HepG2 (cell line): ENCODE measurements around the gene GNAI2. TPM values are rescaled to one million over a fixed set of nuclear protein-coding genes. Genes with fewer than 3 reads are reported as not detected.

Source experiments
- ATAC-seq: fragments of 200-7000 bp; cut with Tn5 transposase; 3 replicates; pipeline ENCODE4 v1.9.1; 2020; ENCODE audit warnings: mild to moderate bottlenecking, moderate library complexity
- BruUV-seq: library from RNA; stranded (reverse); fragments of 400-500 nt; replicated peaks from 2 replicates; lab custom pipeline; 2021; lab: Mats Ljungman, UMichigan
- CTCF ChIA-PET: fragments of 300-600 bp; formaldehyde crosslinking; extraction: SDS; loops from one replicate; lab custom pipeline; 2021; ENCODE audit warnings: low total read pairs, inconsistent platforms, low intra/inter-chr PET ratio; lab: Yijun Ruan, JAX
- POLR2A ChIA-PET: fragments of 350-600 bp; sonication (Branson Sonifier 250); formaldehyde crosslinking; loops from one replicate; lab custom pipeline; 2020; ENCODE audit warnings: antibody characterized with exemption, inconsistent platforms; lab: Yijun Ruan, JAX
- DNase-seq: peaks from one replicate; pipeline ENCODE4 v3.0.0-alpha.2; 2015; ENCODE audit warnings: low spot score
- FAIRE-seq: peaks from 3 replicates; lab custom pipeline; 2011; peaks lifted over from hg19 to GRCh38; lab: Jason Lieb, UNC
- H2AFZ ChIP-seq: one replicate; pipeline ENCODE4 v1.6.1; 2011; ENCODE audit warnings: low read length, inconsistent platforms
- H3K27ac ChIP-seq: fragments of 300-600 bp; 3 replicates; pipeline ENCODE4 v1.8.0; 2011; ENCODE audit warnings: mixed run types, mild to moderate bottlenecking, mixed read lengths, low read length, inconsistent platforms; ENCODE audit not compliant: insufficient read depth; ENCODE audit errors: extremely low read length
- H3K27me3 ChIP-seq, 2 experiments: fragments of 200-600 bp in 1 of 2; 2 replicates in 1 of 2; 3 replicates in 1 of 2; pipeline versions ENCODE4 v1.6.0 to v1.8.0; 2011; ENCODE audit warnings: low read length in 2 of 2, mild to moderate bottlenecking in 2 of 2, moderate library complexity in 2 of 2, inconsistent platforms in 1 of 2; ENCODE audit not compliant: insufficient read depth in 2 of 2, control insufficient read depth in 1 of 2
- H3K36me3 ChIP-seq, 2 experiments: fragments of 200-600 bp in 1 of 2; replicated peaks in 1 of 2; 2 replicates in 1 of 2; 3 replicates in 1 of 2; pipeline versions ENCODE4 v1.5.1 to v1.8.0; 2011; ENCODE audit warnings: low read length in 2 of 2, inconsistent platforms in 1 of 2; ENCODE audit not compliant: insufficient read depth in 2 of 2, control insufficient read depth in 1 of 2
- H3K4me1 ChIP-seq: 2 replicates; pipeline ENCODE4 v1.5.1; 2012; ENCODE audit warnings: low read length, inconsistent platforms; ENCODE audit not compliant: insufficient read depth
- H3K4me2 ChIP-seq: 2 replicates; pipeline ENCODE4 v1.6.0; 2011; ENCODE audit warnings: low read depth, low read length, inconsistent platforms
- H3K4me3 ChIP-seq, 3 experiments: fragments of 200-600 bp in 1 of 3; sonication (generic), shearing (Covaris generic) in 1 of 3; replicated peaks in 1 of 3; 2 replicates each; pipeline ENCODE4 v1.5.1; 2011 to 2016; ENCODE audit warnings: low read length in 3 of 3, inconsistent platforms in 2 of 3, low read depth in 2 of 3, mild to moderate bottlenecking in 2 of 3, control low read depth in 1 of 3, mixed read lengths in 1 of 3; ENCODE audit not compliant: insufficient read depth in 1 of 3
- H3K79me2 ChIP-seq: one replicate; pipeline ENCODE4 v1.6.1; 2011; ENCODE audit warnings: low read length, inconsistent platforms; ENCODE audit not compliant: insufficient read depth
- H3K9ac ChIP-seq: 2 replicates; pipeline ENCODE4 v1.6.0; 2011; ENCODE audit warnings: mild to moderate bottlenecking, low read depth, low read length, inconsistent platforms; ENCODE audit not compliant: insufficient read depth
- H3K9me3 ChIP-seq: 2 replicates; pipeline ENCODE4 v1.5.1; 2012; ENCODE audit warnings: mild to moderate bottlenecking, low read length
- H4K20me1 ChIP-seq: 2 replicates; pipeline ENCODE4 v1.6.0; 2011; ENCODE audit warnings: inconsistent platforms, mild to moderate bottlenecking, low read length, moderate library complexity; ENCODE audit not compliant: insufficient read depth
- ATF7-NPFF ChIP-seq: sonication (generic); formaldehyde crosslinking; IDR thresholded peaks from 2 replicates; pipeline ENCODE4 v1.8.1; 2023; ENCODE audit warnings: mild to moderate bottlenecking, low read depth, missing genetic modification reagents, moderate library complexity
- CBX1 ChIP-seq: IDR thresholded peaks from one replicate; pipeline ENCODE4 v1.6.1; 2016; ENCODE audit warnings: antibody characterized with exemption, low read depth
- CHD4 ChIP-seq: fragments of 200-600 bp; sonication (generic); IDR thresholded peaks from 2 replicates; pipeline ENCODE4 v1.7.0; 2017; ENCODE audit warnings: mild to moderate bottlenecking, low read length, borderline replicate concordance
- DZIP1 ChIP-seq: sonication (generic); formaldehyde crosslinking; IDR thresholded peaks from 2 replicates; pipeline ENCODE4 v1.5.0; 2020; ENCODE audit warnings: mild to moderate bottlenecking, missing genetic modification reagents
- HNRNPL ChIP-seq: fragments of 200-400 bp; formaldehyde crosslinking; IDR thresholded peaks from 2 replicates; pipeline ENCODE4 v1.6.1; 2017; ENCODE audit warnings: mild to moderate bottlenecking, low read depth, low read length
- JUND ChIP-seq: sonication (generic); formaldehyde crosslinking; IDR thresholded peaks from 2 replicates; pipeline ENCODE4 v1.8.0; 2022; ENCODE audit warnings: mild to moderate bottlenecking, missing genetic modification reagents
- KLF11 ChIP-seq: IDR thresholded peaks from 2 replicates; pipeline ENCODE4 v1.6.1; 2016; ENCODE audit warnings: missing compliant biosample characterization
- PHF5A ChIP-seq: IDR thresholded peaks from one replicate; pipeline ENCODE4 v1.6.1; 2018; ENCODE audit warnings: low read depth, missing genetic modification reagents; ENCODE audit not compliant: unreplicated experiment
- SIX1 ChIP-seq: sonication (generic); formaldehyde crosslinking; IDR thresholded peaks from 2 replicates; pipeline ENCODE4 v1.4.0; 2020; ENCODE audit warnings: missing genetic modification reagents, borderline replicate concordance
- TBL1XR1 ChIP-seq: fragments of 150-350 bp; IDR thresholded peaks from 2 replicates; pipeline ENCODE4 v1.6.1; 2014; ENCODE audit warnings: borderline replicate concordance, low read length; ENCODE audit not compliant: partially characterized antibody
- THYN1 ChIP-seq: sonication (generic); formaldehyde crosslinking; IDR thresholded peaks from 2 replicates; pipeline ENCODE4 v1.8.1; 2023; ENCODE audit warnings: low read depth, mild to moderate bottlenecking, moderate library complexity, missing genetic modification reagents, borderline replicate concordance
- YEATS4 ChIP-seq: sonication (generic); formaldehyde crosslinking; IDR thresholded peaks from 2 replicates; pipeline ENCODE4 v1.4.0; 2020; ENCODE audit warnings: missing genetic modification reagents, borderline replicate concordance
- ZNF121 ChIP-seq: sonication (generic); formaldehyde crosslinking; IDR thresholded peaks from 2 replicates; pipeline ENCODE4 v1.5.0; 2020; ENCODE audit warnings: mild to moderate bottlenecking, missing genetic modification reagents
- ZNF205 ChIP-seq: IDR thresholded peaks from 2 replicates; pipeline ENCODE4 v1.6.1; 2018; ENCODE audit warnings: missing biosample characterization, missing genetic modification reagents
- ZNF652 ChIP-seq: IDR thresholded peaks from 2 replicates; pipeline ENCODE4 v1.6.1; 2016; ENCODE audit warnings: low read depth, borderline replicate concordance
- ZNF703 ChIP-seq: sonication (generic); formaldehyde crosslinking; IDR thresholded peaks from 2 replicates; pipeline ENCODE4 v1.5.1; 2020; ENCODE audit warnings: missing genetic modification reagents, mild to moderate bottlenecking, moderate library complexity, borderline replicate concordance
- WGBS: methylation state at CpG from one replicate; pipeline ENCODE4 v1.1.6; 2017; ENCODE audit warnings: low lambda C conversion rate; 5-methylcytosine and 5-hydroxymethylcytosine counted together
- in situ Hi-C: cut with HindIII; loops from 2 replicates; pipeline ENCODE4 v1.10.0; 2017; ENCODE audit warnings: low pct_unique_long_range_greater_than_20kb; ENCODE audit not compliant: extremely low pct_ligation_motif_present
- intact Hi-C: fragments of 100-400 bp; cut with micrococcal nuclease; formaldehyde crosslinking; loops from one replicate; pipeline ENCODE4 v1.10.0; 2022; ENCODE audit not compliant: unreplicated experiment
- polyA plus RNA-seq, 8 experiments: library from polyadenylated mRNA; depleted of rRNA in 3 of 8; stranded (reverse) in 7 of 8; unstranded in 1 of 8; fragments of >200 nt; fragmentation: Illumina TruSeq in 4 of 8; extraction: Trizol in 4 of 8; gene quantifications; 2 replicates each; pipeline versions ENCODE4 v1.2.1 to v1.2.3, GENCODE V29; 2011 to 2016; ENCODE audit warnings: low read depth in 4 of 8, missing spikeins in 1 of 8, mixed read lengths in 1 of 8; ENCODE audit not compliant: insufficient read depth in 1 of 8
- total RNA-seq, 5 experiments: library from RNA; depleted of rRNA; stranded (reverse); fragments of >200 nt; fragmentation: Illumina TruSeq; extraction: Trizol; gene quantifications; 2 replicates each; pipeline ENCODE4 v1.2.3, GENCODE V29; 2016; ENCODE audit warnings: low read depth in 1 of 5
- TF ChIP-seq, protein P1 (sequence below): sonication (generic); formaldehyde crosslinking; IDR thresholded peaks from 2 replicates; pipeline ENCODE4 v1.8.1; 2023; ENCODE audit warnings: mild to moderate bottlenecking, missing genetic modification reagents, borderline replicate concordance
- TF ChIP-seq, protein P2 (sequence below): sonication (generic); formaldehyde crosslinking; IDR thresholded peaks from 2 replicates; pipeline ENCODE4 v1.4.0; 2020; ENCODE audit warnings: missing genetic modification reagents, mild to moderate bottlenecking, borderline replicate concordance

GNAI2 gene
- total and polyA plus RNA-seq, 2 of the 13 experiments (the other 11 are each of a cell fraction or from before 2014, with no cell fraction given), result 51.1 to 66.2 TPM

GRCh38 chr3:50221411-50222168, 14.4 kb upstream of the GNAI2 start:
- H3K27ac ChIP-seq, result peak overlapping the region; percentile 81
- CTCF ChIA-PET, result interaction anchor here (0.6 to 9.0 kb wide), 3 partner anchors 9 to 28 kb away, joined by 3 to 265 read pairs (median 3); partner anchors contain the start of gene GNAT1
- peak overlapping the region; percentile 65 for H3K9ac ChIP-seq
- 9% methylated on average over 4 of the region's 12 CpGs for WGBS
- ATAC-seq, result peak; percentile 81
- H3K36me3 ChIP-seq, result peaks cover 14 to 35% of the 10 kb centered on the region in 2 experiments
- H3K4me1 ChIP-seq, result peaks cover 60% of the 10 kb centered on the region
- peak; percentile 77 for DNase-seq
- no TSS peak for BruUV-seq
- peak; percentile 83 for FAIRE-seq
- in situ Hi-C loops, result no loop called here
- POLR2A ChIA-PET, result interaction anchor here (1.0 to 16.5 kb wide), 9 partner anchors 14 to 116 kb away, joined by 3 to 625 read pairs (median 6); partner anchors contain the start of genes GNAI2, GNAT1 and SLC38A3
- intact Hi-C loops, result loop anchor here (1.0 kb wide), 1 partner anchor 26 kb away; no protein-coding TSS in a partner anchor
- H3K79me2 ChIP-seq, result no peaks in the 10 kb centered on the region
- peak overlapping the region; percentile 60 for H3K4me2 ChIP-seq
- no peaks in the 10 kb centered on the region for H3K9me3 ChIP-seq
- no peaks in the 10 kb centered on the region for H3K27me3 ChIP-seq
- no peak overlapping the region for H2AFZ ChIP-seq
- H4K20me1 ChIP-seq, result no peaks in the 10 kb centered on the region
- peak overlapping the region in 1 of 3 experiments; percentile 37; a peak in 2 of 6 replicates for H3K4me3 ChIP-seq
- TF ChIP-seq THYN1 (CRISPR knock-in tag) (peak; percentile 48; the same call in 1 of the 2 replicates), DZIP1 (CRISPR knock-in tag) (no peak), ZNF703 (CRISPR knock-in tag) (no peak), KLF11 (CRISPR knock-in tag) (no peak), ZNF121 (no peak), CHD4 (no peak), ATF7-NPFF (CRISPR knock-in tag) (no peak), ZNF652 (CRISPR knock-in tag) (no peak; the same call in 1 of the 2 replicates), HNRNPL (peak; percentile 82), TBL1XR1 (no peak), SIX1 (CRISPR knock-in tag) (no peak), ZNF205 (no peak), CBX1 (no peak), PHF5A (peak; percentile 61), YEATS4 (CRISPR knock-in tag) (no peak), JUND (0 out of 2 replicates have a peak, but pooled peaks have one; percentile 26)
- TF ChIP-seq, protein P1, sequence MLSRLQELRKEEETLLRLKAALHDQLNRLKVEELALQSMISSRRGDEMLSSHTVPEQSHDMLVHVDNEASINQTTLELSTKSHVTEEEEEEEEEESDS, result no peak
- TF ChIP-seq, protein P2, sequence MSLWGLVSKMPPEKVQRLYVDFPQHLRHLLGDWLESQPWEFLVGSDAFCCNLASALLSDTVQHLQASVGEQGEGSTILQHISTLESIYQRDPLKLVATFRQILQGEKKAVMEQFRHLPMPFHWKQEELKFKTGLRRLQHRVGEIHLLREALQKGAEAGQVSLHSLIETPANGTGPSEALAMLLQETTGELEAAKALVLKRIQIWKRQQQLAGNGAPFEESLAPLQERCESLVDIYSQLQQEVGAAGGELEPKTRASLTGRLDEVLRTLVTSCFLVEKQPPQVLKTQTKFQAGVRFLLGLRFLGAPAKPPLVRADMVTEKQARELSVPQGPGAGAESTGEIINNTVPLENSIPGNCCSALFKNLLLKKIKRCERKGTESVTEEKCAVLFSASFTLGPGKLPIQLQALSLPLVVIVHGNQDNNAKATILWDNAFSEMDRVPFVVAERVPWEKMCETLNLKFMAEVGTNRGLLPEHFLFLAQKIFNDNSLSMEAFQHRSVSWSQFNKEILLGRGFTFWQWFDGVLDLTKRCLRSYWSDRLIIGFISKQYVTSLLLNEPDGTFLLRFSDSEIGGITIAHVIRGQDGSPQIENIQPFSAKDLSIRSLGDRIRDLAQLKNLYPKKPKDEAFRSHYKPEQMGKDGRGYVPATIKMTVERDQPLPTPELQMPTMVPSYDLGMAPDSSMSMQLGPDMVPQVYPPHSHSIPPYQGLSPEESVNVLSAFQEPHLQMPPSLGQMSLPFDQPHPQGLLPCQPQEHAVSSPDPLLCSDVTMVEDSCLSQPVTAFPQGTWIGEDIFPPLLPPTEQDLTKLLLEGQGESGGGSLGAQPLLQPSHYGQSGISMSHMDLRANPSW (CRISPR knock-in tag), result no peak
